Measurements from ENCODE around the gene COL5A2.

The COL5A2 gene

GRCh38 chr2:189076572-189076971, 103.0 kb downstream of the COL5A2 start:
- in situ Hi-C loops (cut with HindIII; ENCODE audit: low pct_unique_long_range_greater_than_20kb, low sequenced_read_pairs) = no loop called here
- no peak for TF ChIP-seq JUND (IDR thresholded peaks at IDR 0.05; ENCODE audit: low read depth)
- DNase-seq (ENCODE audit: low read depth in 1 of 2, low spot score in 1 of 2) = no peak

- in situ Hi-C loops (cut with HindIII; ENCODE audit: low pct_unique_long_range_greater_than_20kb, low sequenced_read_pairs) = no loop called here
- DNase-seq (ENCODE audit: low read depth in 1 of 2, low spot score in 1 of 2) = no peak
- TF ChIP-seq JUND (IDR thresholded peaks at IDR 0.05; ENCODE audit: low read depth) = no peak
Measured at GRCh38 chr2:189076120-189076519, 103.4 kb downstream of the COL5A2 start.

GRCh38 chr2:189074506-189074905, 105.1 kb downstream of the COL5A2 start:
- in situ Hi-C loops (cut with HindIII; ENCODE audit: low pct_unique_long_range_greater_than_20kb, low sequenced_read_pairs) = no loop called here
- no peak for DNase-seq (ENCODE audit: low read depth in 1 of 2, low spot score in 1 of 2)

GRCh38 chr2:189072036-189072435, 107.5 kb downstream of the COL5A2 start:
- in situ Hi-C loops (cut with HindIII; ENCODE audit: low pct_unique_long_range_greater_than_20kb, low sequenced_read_pairs) = no loop called here
- DNase-seq (ENCODE audit: low read depth in 1 of 2, low spot score in 1 of 2) = no peak
- TF ChIP-seq JUND (IDR thresholded peaks at IDR 0.05; ENCODE audit: low read depth) = no peak

More at GRCh38 chr2:189074506-189074905, 105.1 kb downstream of the COL5A2 start:
- TF ChIP-seq JUND (IDR thresholded peaks at IDR 0.05; ENCODE audit: low read depth) = no peak

- no peak for DNase-seq (ENCODE audit: low read depth in 1 of 2, low spot score in 1 of 2)
- in situ Hi-C loops (cut with HindIII; ENCODE audit: low pct_unique_long_range_greater_than_20kb, low sequenced_read_pairs) = no loop called here
- no peak for TF ChIP-seq JUND (IDR thresholded peaks at IDR 0.05; ENCODE audit: low read depth)
Measured at GRCh38 chr2:189069855-189070619, 109.5 kb downstream of the COL5A2 start.

GRCh38 chr2:189066037-189066436, 113.5 kb downstream of the COL5A2 start:
- in situ Hi-C loops (cut with HindIII; ENCODE audit: low pct_unique_long_range_greater_than_20kb, low sequenced_read_pairs) = no loop called here
- TF ChIP-seq JUND (IDR thresholded peaks at IDR 0.05; ENCODE audit: low read depth) = no peak
- DNase-seq (ENCODE audit: low read depth in 1 of 2, low spot score in 1 of 2) = no peak

GRCh38 chr2:189060096-189060642, 119.4 kb downstream of the COL5A2 start:
- DNase-seq (ENCODE audit: low read depth in 1 of 2, low spot score in 1 of 2) = peak in 1 of 2 experiments; percentile 12
- in situ Hi-C loops (cut with HindIII; ENCODE audit: low pct_unique_long_range_greater_than_20kb, low sequenced_read_pairs) = no loop called here
- TF ChIP-seq JUND (IDR thresholded peaks at IDR 0.05; ENCODE audit: low read depth) = no peak

GRCh38 chr2:189057316-189057715, 122.2 kb downstream of the COL5A2 start:
- DNase-seq (ENCODE audit: low read depth in 1 of 2, low spot score in 1 of 2) = no peak
- in situ Hi-C loops (cut with HindIII; ENCODE audit: low pct_unique_long_range_greater_than_20kb, low sequenced_read_pairs) = no loop called here
- no peak for TF ChIP-seq JUND (IDR thresholded peaks at IDR 0.05; ENCODE audit: low read depth)

GRCh38 chr2:189056200-189057106, 123.1 kb downstream of the COL5A2 start:
- no peak for TF ChIP-seq JUND (IDR thresholded peaks at IDR 0.05; ENCODE audit: low read depth)
- DNase-seq (ENCODE audit: low read depth in 1 of 2, low spot score in 1 of 2) = no peak
- in situ Hi-C loops (cut with HindIII; ENCODE audit: low pct_unique_long_range_greater_than_20kb, low sequenced_read_pairs) = no loop called here

- DNase-seq (ENCODE audit: low read depth in 1 of 2, low spot score in 1 of 2) = no peak
- in situ Hi-C loops (cut with HindIII; ENCODE audit: low pct_unique_long_range_greater_than_20kb, low sequenced_read_pairs) = no loop called here
- TF ChIP-seq JUND (IDR thresholded peaks at IDR 0.05; ENCODE audit: low read depth) = no peak
Measured at GRCh38 chr2:189050165-189050712, 129.3 kb downstream of the COL5A2 start.

GRCh38 chr2:189049709-189050164, 129.8 kb downstream of the COL5A2 start:
- TF ChIP-seq JUND (IDR thresholded peaks at IDR 0.05; ENCODE audit: low read depth) = no peak
- DNase-seq (ENCODE audit: low read depth in 1 of 2, low spot score in 1 of 2) = no peak
- in situ Hi-C loops (cut with HindIII; ENCODE audit: low pct_unique_long_range_greater_than_20kb, low sequenced_read_pairs) = no loop called here

- in situ Hi-C loops (cut with HindIII; ENCODE audit: low pct_unique_long_range_greater_than_20kb, low sequenced_read_pairs) = no loop called here
- DNase-seq (ENCODE audit: low read depth in 1 of 2, low spot score in 1 of 2) = no peak
- TF ChIP-seq JUND (IDR thresholded peaks at IDR 0.05; ENCODE audit: low read depth) = no peak
Measured at GRCh38 chr2:189048189-189048588, 131.4 kb downstream of the COL5A2 start.

All from T47D (cell line).